OCI-LY7 (cell line): ENCODE results near the gene PPP4R4. TPM values are rescaled to one million over a fixed set of nuclear protein-coding genes. Genes with fewer than 3 reads are reported as not detected.

Source experiments
- BruUV-seq: library from RNA; stranded (reverse); fragments of 400-500 nt; replicated peaks from 2 replicates; lab custom pipeline; 2021; lab: Mats Ljungman, UMichigan
- CTCF ChIA-PET: fragments of 300-600 bp; sonication (Branson Sonifier 250); formaldehyde crosslinking; loops from one replicate; lab custom pipeline; 2022; ENCODE audit warnings: antibody characterized with exemption; ENCODE audit not compliant: unreplicated experiment; lab: Charles Lee
- POLR2A ChIA-PET: fragments of 300-600 bp; sonication (Branson Sonifier 250); formaldehyde crosslinking; loops from one replicate; lab custom pipeline; 2022; ENCODE audit warnings: antibody characterized with exemption; lab: Charles Lee
- DNase-seq: peaks from one replicate; pipeline ENCODE4 v3.0.0-alpha.2; 2015; ENCODE audit warnings: low spot score
- H2AFZ ChIP-seq: fragments of 200-600 bp; sonication (generic), shearing (Covaris generic); 2 replicates; pipeline ENCODE4 v1.6.1; 2014; ENCODE audit warnings: mild to moderate bottlenecking, antibody characterized with exemption, low read length, moderate library complexity
- H3K27ac ChIP-seq: fragments of 200-600 bp; sonication (generic); 2 replicates; pipeline ENCODE4 v1.5.1; 2014; ENCODE audit warnings: mixed run types, low read depth, mild to moderate bottlenecking, moderate library complexity, low read length, inconsistent platforms; ENCODE audit not compliant: poor library complexity, severe bottlenecking
- H3K36me3 ChIP-seq: fragments of 200-600 bp; sonication (generic); 2 replicates; pipeline ENCODE4 v1.6.1; 2014; ENCODE audit warnings: mild to moderate bottlenecking, antibody characterized with exemption, low read length, moderate library complexity, mixed read lengths; ENCODE audit not compliant: insufficient read depth
- H3K4me1 ChIP-seq: fragments of 200-600 bp; sonication (generic); 2 replicates; pipeline ENCODE4 v1.5.1; 2014; ENCODE audit warnings: mild to moderate bottlenecking, low read length; ENCODE audit not compliant: insufficient read depth, poor library complexity, severe bottlenecking
- H3K4me2 ChIP-seq: fragments of 200-600 bp; sonication (generic); 2 replicates; pipeline ENCODE4 v1.6.1; 2014; ENCODE audit warnings: mild to moderate bottlenecking, low read length
- H3K4me3 ChIP-seq: fragments of 200-600 bp; sonication (generic); 2 replicates; pipeline ENCODE4 v1.5.1; 2014; ENCODE audit warnings: mild to moderate bottlenecking, low read depth, low read length; ENCODE audit not compliant: poor library complexity, severe bottlenecking
- H3K79me2 ChIP-seq: fragments of 200-600 bp; sonication (generic); 2 replicates; pipeline ENCODE4 v1.6.1; 2016; ENCODE audit warnings: low read depth, mild to moderate bottlenecking, low read length, moderate library complexity, mixed read lengths; ENCODE audit not compliant: insufficient read depth
- H3K9me2 ChIP-seq: fragments of 200-600 bp; sonication (generic); 2 replicates; pipeline ENCODE4 v1.6.1; 2016; ENCODE audit warnings: mild to moderate bottlenecking, low read length, mixed read lengths; ENCODE audit not compliant: insufficient read depth
- H3K9me3 ChIP-seq: fragments of 200-600 bp; sonication (generic); 2 replicates; pipeline ENCODE4 v1.6.1; 2014; ENCODE audit warnings: mild to moderate bottlenecking, mixed run types, low read length, mixed read lengths
- H4K20me1 ChIP-seq: fragments of 200-600 bp; sonication (generic); 2 replicates; pipeline ENCODE4 v1.6.1; 2014; ENCODE audit warnings: mild to moderate bottlenecking, antibody characterized with exemption, low read length, moderate library complexity, mixed read lengths; ENCODE audit not compliant: insufficient read depth
- CTCF ChIP-seq: fragments of 200-600 bp; sonication (generic); conservative IDR thresholded peaks from 2 replicates; pipeline ENCODE4 v1.5.1; 2014; ENCODE audit warnings: mild to moderate bottlenecking, antibody characterized with exemption, low read length, moderate library complexity, mixed read lengths
- EZH2phosphoT487 ChIP-seq: fragments of 200-600 bp; sonication (generic); IDR thresholded peaks from 2 replicates; pipeline ENCODE4 v1.6.1; 2018; ENCODE audit warnings: low read depth, borderline replicate concordance, mild to moderate bottlenecking, mixed run types, antibody characterized with exemption, low read length, moderate library complexity, mixed read lengths
- intact Hi-C: fragments of 100-400 bp; cut with micrococcal nuclease; formaldehyde crosslinking; loops from one replicate; pipeline ENCODE4 v1.10.0; 2022; ENCODE audit not compliant: unreplicated experiment
- total RNA-seq, 2 experiments: library from RNA; depleted of rRNA in 1 of 2; stranded (reverse); fragments of >200 nt in 1 of 2; shearing (Covaris generic) in 1 of 2; gene quantifications; 2 replicates each; pipeline ENCODE4 v1.2.3, GENCODE V29; 2014 to 2022

The PPP4R4 gene
- total RNA-seq, 2 experiments from 2014 or later, result 0.54 to 0.93 TPM

- DNase-seq, result no peak
- no peak overlapping the region for H3K27ac ChIP-seq
- TF ChIP-seq CTCF (peak; percentile 69), EZH2phosphoT487 (no peak)
- no peaks in the 10 kb centered on the region for H3K79me2 ChIP-seq
- no peaks in the 10 kb centered on the region for H4K20me1 ChIP-seq
- intact Hi-C loops, result no loop called here
- no peaks in the 10 kb centered on the region for H3K4me1 ChIP-seq
- H3K36me3 ChIP-seq, result no peaks in the 10 kb centered on the region
- H2AFZ ChIP-seq, result no peak overlapping the region
- CTCF ChIA-PET, result no interaction called here
- H3K4me3 ChIP-seq, result no peak overlapping the region
- no peak overlapping the region for H3K4me2 ChIP-seq
- POLR2A ChIA-PET, result interaction anchor here (0.7 kb wide), 1 partner anchor 94 kb away, joined by 3 read pairs; no protein-coding TSS in a partner anchor
- no TSS peak for BruUV-seq
- no peaks in the 10 kb centered on the region for H3K9me2 ChIP-seq
- 0 out of 2 replicates have a peak, but pooled peaks cover 6% of the 10 kb centered on the region for H3K9me3 ChIP-seq
Observed at GRCh38 chr14:94307410-94307992, 133.4 kb downstream of the PPP4R4 start.

GRCh38 chr14:94309721-94310120 lies 135.6 kb downstream of the PPP4R4 start:
- BruUV-seq, result no TSS peak

More at GRCh38 chr14:94309721-94310120, 135.6 kb downstream of the PPP4R4 start:
- Histone ChIP-seq H3K4me3 (no peak overlapping the region), H3K9me3 (0 out of 2 replicates have a peak, but pooled peaks cover 6% of the 10 kb centered on the region), H3K4me1 (no peaks in the 10 kb centered on the region), H3K27ac (no peak overlapping the region), H3K4me2 (no peak overlapping the region), H4K20me1 (no peaks in the 10 kb centered on the region), H3K36me3 (no peaks in the 10 kb centered on the region), H3K9me2 (no peaks in the 10 kb centered on the region), H2AFZ (no peak overlapping the region), H3K79me2 (no peaks in the 10 kb centered on the region)
- DNase-seq, result no peak
- CTCF ChIA-PET, result no interaction called here
- intact Hi-C loops, result no loop called here
- TF ChIP-seq EZH2phosphoT487 (no peak), CTCF (no peak)
- POLR2A ChIA-PET, result interaction anchor here (0.6 kb wide), 1 partner anchor 9 kb away, joined by 3 read pairs; no protein-coding TSS in a partner anchor
